H9 (cell line): ENCODE data around the gene POU5F1. TPM values are rescaled to one million over a fixed set of nuclear protein-coding genes. Genes with fewer than 3 reads are reported as not detected.

Experiments
- DNase-seq: peaks from one replicate; pipeline ENCODE4 v3.0.0-alpha.2; 2017
- H2AFZ ChIP-seq: one replicate; pipeline ENCODE4 v1.6.1; 2013; ENCODE audit warnings: mild to moderate bottlenecking, low read length, control low read depth, moderate library complexity
- H2AK5ac ChIP-seq: 2 replicates; pipeline ENCODE4 v1.6.1; 2013; ENCODE audit warnings: low read length, control low read depth, mixed read lengths; ENCODE audit not compliant: insufficient read length
- H2BK120ac ChIP-seq: one replicate; pipeline ENCODE4 v1.6.1; 2013; ENCODE audit warnings: low read depth, mild to moderate bottlenecking, low read length, control low read depth, inconsistent platforms; ENCODE audit not compliant: poor library complexity, severe bottlenecking
- H2BK12ac ChIP-seq: 2 replicates; pipeline ENCODE4 v1.6.1; 2013; ENCODE audit warnings: low read length, control low read depth, mixed read lengths, low read depth; ENCODE audit not compliant: insufficient read length
- H2BK15ac ChIP-seq: 2 replicates; pipeline ENCODE4 v1.6.1; 2013; ENCODE audit warnings: low read depth, low read length, control low read depth
- H2BK20ac ChIP-seq: one replicate; pipeline ENCODE4 v1.6.1; 2013; ENCODE audit warnings: low read depth, mild to moderate bottlenecking, low read length, control low read depth, inconsistent platforms; ENCODE audit not compliant: poor library complexity, severe bottlenecking
- H2BK5ac ChIP-seq: 2 replicates; pipeline ENCODE4 v1.6.1; 2013; ENCODE audit warnings: low read length, control low read depth, mixed read lengths; ENCODE audit not compliant: insufficient read length
- H3K14ac ChIP-seq: 2 replicates; pipeline ENCODE4 v1.6.1; 2013; ENCODE audit warnings: low read length, control low read depth; ENCODE audit not compliant: insufficient read depth
- H3K18ac ChIP-seq: 2 replicates; pipeline ENCODE4 v1.6.1; 2013; ENCODE audit warnings: low read depth, mild to moderate bottlenecking, mixed read lengths, low read length, control low read depth; ENCODE audit not compliant: insufficient read length
- H3K23ac ChIP-seq: 2 replicates; pipeline ENCODE4 v1.6.1; 2013; ENCODE audit warnings: low read length, control low read depth, mixed read lengths, low read depth; ENCODE audit not compliant: insufficient read length
- H3K23me2 ChIP-seq: 2 replicates; pipeline ENCODE4 v1.6.1; 2013; ENCODE audit warnings: low read depth, mild to moderate bottlenecking, mixed read lengths, low read length, control low read depth; ENCODE audit not compliant: insufficient read length, poor library complexity, severe bottlenecking
- H3K27ac ChIP-seq: 2 replicates; pipeline ENCODE4 v1.5.1; 2013; ENCODE audit warnings: low read length, control low read depth, mixed read lengths, low read depth; ENCODE audit not compliant: insufficient read length
- H3K27me3 ChIP-seq: 2 replicates; pipeline ENCODE4 v1.6.1; 2013; ENCODE audit warnings: low read length, control low read depth, inconsistent platforms; ENCODE audit not compliant: insufficient read depth
- H3K4ac ChIP-seq: 2 replicates; pipeline ENCODE4 v1.6.1; 2013; ENCODE audit warnings: low read depth, mild to moderate bottlenecking, control low read depth, inconsistent platforms, low read length, moderate library complexity
- H3K4me1 ChIP-seq: 2 replicates; pipeline ENCODE4 v1.6.1; 2013; ENCODE audit warnings: low read length, control low read depth, inconsistent platforms; ENCODE audit not compliant: insufficient read depth
- H3K4me2 ChIP-seq: 2 replicates; pipeline ENCODE4 v1.6.1; 2013; ENCODE audit warnings: low read length, control low read depth, mixed read lengths; ENCODE audit not compliant: insufficient read length, insufficient read depth
- H3K56ac ChIP-seq: 2 replicates; pipeline ENCODE4 v1.6.1; 2013; ENCODE audit warnings: low read depth, mild to moderate bottlenecking, mixed read lengths, low read length, control low read depth; ENCODE audit not compliant: insufficient read length
- H3K79me1 ChIP-seq: 2 replicates; pipeline ENCODE4 v1.6.1; 2013; ENCODE audit warnings: low read depth, mild to moderate bottlenecking, moderate library complexity, low read length, control low read depth, inconsistent platforms; ENCODE audit not compliant: insufficient read depth, poor library complexity, severe bottlenecking
- H3K79me2 ChIP-seq: 2 replicates; pipeline ENCODE4 v1.6.1; 2013; ENCODE audit warnings: low read length, control low read depth, inconsistent platforms; ENCODE audit not compliant: insufficient read depth
- H3K9ac ChIP-seq: 2 replicates; pipeline ENCODE4 v1.6.1; 2013; ENCODE audit warnings: low read length, control low read depth, mixed read lengths; ENCODE audit not compliant: insufficient read length; ENCODE audit errors: extremely low read depth
- H3K9me3 ChIP-seq: one replicate; pipeline ENCODE4 v1.6.1; 2013; ENCODE audit warnings: low read depth, low read length, inconsistent platforms; ENCODE audit not compliant: control insufficient read depth
- H3T11ph ChIP-seq: one replicate; pipeline ENCODE4 v1.6.1; 2013; ENCODE audit warnings: mild to moderate bottlenecking, low read length, control low read depth, inconsistent platforms
- H4K20me1 ChIP-seq: one replicate; pipeline ENCODE4 v1.6.1; 2013; ENCODE audit not compliant: control insufficient read depth, insufficient read length, insufficient read depth
- H4K5ac ChIP-seq: 2 replicates; pipeline ENCODE4 v1.6.1; 2013; ENCODE audit warnings: low read depth, mild to moderate bottlenecking, mixed read lengths, low read length, control low read depth; ENCODE audit not compliant: insufficient read length
- H4K8ac ChIP-seq: replicated peaks from 2 replicates; pipeline ENCODE4 v1.6.1; 2013; ENCODE audit warnings: low read length, control low read depth, mixed read lengths, low read depth; ENCODE audit not compliant: insufficient read length
- H4K91ac ChIP-seq: 2 replicates; pipeline ENCODE4 v1.6.1; 2013; ENCODE audit warnings: low read depth, mild to moderate bottlenecking, moderate library complexity, mixed read lengths, low read length, control low read depth; ENCODE audit not compliant: insufficient read length
- H3K27ac Mint-ChIP-seq, 3 experiments: 2 replicates in 2 of 3; 3 replicates in 1 of 3; pipeline ENCODE4 v1.8.0; 2020 to 2021; ENCODE audit warnings: mixed read lengths in 3 of 3, mild to moderate bottlenecking in 1 of 3, moderate library complexity in 1 of 3
- H3K27me3 Mint-ChIP-seq: 2 replicates; pipeline ENCODE4 v1.8.0; 2021; ENCODE audit warnings: low read depth, mild to moderate bottlenecking, moderate library complexity, mixed read lengths
- H3K36me3 Mint-ChIP-seq, 3 experiments: 2 replicates in 2 of 3; 3 replicates in 1 of 3; pipeline ENCODE4 v1.8.0; 2020 to 2021; ENCODE audit warnings: low read depth in 3 of 3, mixed read lengths in 3 of 3; ENCODE audit not compliant: insufficient read depth in 1 of 3
- H3K4me1 Mint-ChIP-seq, 2 experiments: 2 replicates each; pipeline ENCODE4 v1.8.0; 2020; ENCODE audit warnings: mixed read lengths in 2 of 2
- H3K4me3 Mint-ChIP-seq, 2 experiments: 2 replicates in 1 of 2; 3 replicates in 1 of 2; pipeline ENCODE4 v1.8.0; 2020 to 2021; ENCODE audit warnings: mild to moderate bottlenecking in 2 of 2, mixed read lengths in 2 of 2, moderate library complexity in 1 of 2
- H3K9me3 Mint-ChIP-seq, 2 experiments: 2 replicates in 1 of 2; 3 replicates in 1 of 2; pipeline ENCODE4 v1.8.0; 2020; ENCODE audit warnings: mild to moderate bottlenecking in 2 of 2, mixed read lengths in 2 of 2, moderate library complexity in 1 of 2
- WGBS: extraction: QIAGEN DNeasy Blood & Tissue Kit; methylation state at CpG from one replicate; pipeline ENCODE4 v1.1.7; 2013; ENCODE audit warnings: missing lambda C conversion rate, low lambda C conversion rate, mixed read lengths; ENCODE audit not compliant: insufficient read length; ENCODE audit errors: extremely low coverage; 5-methylcytosine and 5-hydroxymethylcytosine counted together
- total RNA-seq: library from RNA; stranded (reverse); gene quantifications from 2 replicates; pipeline ENCODE4 v1.2.1, GENCODE V29; 2021
- TF ChIP-seq, protein P1 (sequence below): fragments of 200-600 bp; sonication (generic); conservative IDR thresholded peaks from 3 replicates; pipeline ENCODE4 v1.8.0; 2021; ENCODE audit warnings: antibody characterized with exemption, mild to moderate bottlenecking

The POU5F1 gene
- total RNA-seq, 1 experiment from 2014 or later: 2,134 TPM

DNA sequence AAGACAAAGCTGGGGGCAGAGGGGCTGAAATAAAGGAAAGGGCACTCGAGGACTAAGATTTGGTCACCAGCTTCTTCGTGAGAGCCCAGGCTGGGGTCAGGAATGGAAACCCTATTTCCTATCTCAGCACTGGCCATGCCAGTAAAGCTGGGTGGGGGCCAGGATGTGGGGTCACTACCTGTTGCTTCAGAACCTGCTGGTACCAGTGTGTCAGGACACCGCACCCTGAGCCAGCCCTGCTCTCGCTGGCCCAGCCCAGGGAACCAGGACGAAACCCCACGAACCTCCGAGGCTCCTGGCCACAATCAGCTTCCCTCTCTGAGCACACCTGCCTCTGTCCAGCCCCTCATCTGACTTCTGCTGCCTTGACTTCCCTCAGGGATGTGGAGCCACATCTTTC is 52.3 kb downstream of the POU5F1 start:
- no peaks in the 10 kb centered on the region for H3K9me3 Mint-ChIP-seq
- H2BK120ac ChIP-seq: no peak overlapping the region
- H2BK12ac ChIP-seq: no peak overlapping the region
- no CpG with 5 or more reads among the region's 7 CpGs for WGBS
- H3T11ph ChIP-seq: no peak overlapping the region
- H3K23ac ChIP-seq: no peak overlapping the region
- no peaks in the 10 kb centered on the region for H3K36me3 Mint-ChIP-seq
- DNase-seq: no peak
- H3K27ac Mint-ChIP-seq: no peak overlapping the region; a peak in 1 of 7 replicates
- no peak overlapping the region for H3K4ac ChIP-seq
- H4K91ac ChIP-seq: no peak overlapping the region
- H2AFZ ChIP-seq: no peak overlapping the region
- H3K27me3 ChIP-seq: no peaks in the 10 kb centered on the region
- H3K18ac ChIP-seq: no peak overlapping the region
- no peak overlapping the region for H3K9ac ChIP-seq
- peaks cover 23% of the 10 kb centered on the region for H3K27me3 Mint-ChIP-seq
- H3K4me3 Mint-ChIP-seq: no peak overlapping the region
- H3K4me1 ChIP-seq: 0 out of 2 replicates have a peak, but pooled peaks cover 7% of the 10 kb centered on the region
- no peak overlapping the region for H4K5ac ChIP-seq
- H3K4me1 Mint-ChIP-seq: peaks cover 25 to 28% of the 10 kb centered on the region in 2 experiments
- no peak overlapping the region for H4K8ac ChIP-seq
- H3K4me2 ChIP-seq: no peak overlapping the region
- H2BK5ac ChIP-seq: no peak overlapping the region
- TF ChIP-seq, protein P1, sequence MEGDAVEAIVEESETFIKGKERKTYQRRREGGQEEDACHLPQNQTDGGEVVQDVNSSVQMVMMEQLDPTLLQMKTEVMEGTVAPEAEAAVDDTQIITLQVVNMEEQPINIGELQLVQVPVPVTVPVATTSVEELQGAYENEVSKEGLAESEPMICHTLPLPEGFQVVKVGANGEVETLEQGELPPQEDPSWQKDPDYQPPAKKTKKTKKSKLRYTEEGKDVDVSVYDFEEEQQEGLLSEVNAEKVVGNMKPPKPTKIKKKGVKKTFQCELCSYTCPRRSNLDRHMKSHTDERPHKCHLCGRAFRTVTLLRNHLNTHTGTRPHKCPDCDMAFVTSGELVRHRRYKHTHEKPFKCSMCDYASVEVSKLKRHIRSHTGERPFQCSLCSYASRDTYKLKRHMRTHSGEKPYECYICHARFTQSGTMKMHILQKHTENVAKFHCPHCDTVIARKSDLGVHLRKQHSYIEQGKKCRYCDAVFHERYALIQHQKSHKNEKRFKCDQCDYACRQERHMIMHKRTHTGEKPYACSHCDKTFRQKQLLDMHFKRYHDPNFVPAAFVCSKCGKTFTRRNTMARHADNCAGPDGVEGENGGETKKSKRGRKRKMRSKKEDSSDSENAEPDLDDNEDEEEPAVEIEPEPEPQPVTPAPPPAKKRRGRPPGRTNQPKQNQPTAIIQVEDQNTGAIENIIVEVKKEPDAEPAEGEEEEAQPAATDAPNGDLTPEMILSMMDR: no peak
- H3K23me2 ChIP-seq: no peaks in the 10 kb centered on the region
- H3K14ac ChIP-seq: no peak overlapping the region
- no peak overlapping the region for H3K27ac ChIP-seq
- no peaks in the 10 kb centered on the region for H3K79me1 ChIP-seq
- no peak overlapping the region for H2BK15ac ChIP-seq
- H2AK5ac ChIP-seq: no peak overlapping the region
- H2BK20ac ChIP-seq: no peak overlapping the region
- no peak overlapping the region for H3K56ac ChIP-seq
- no peaks in the 10 kb centered on the region for H3K9me3 ChIP-seq
- H4K20me1 ChIP-seq: no peaks in the 10 kb centered on the region
- H3K79me2 ChIP-seq: no peaks in the 10 kb centered on the region
